ENCODE measurements around the gene ADGRE1.

GRCh38 chr19:6925801-6926751 lies 38.7 kb downstream of the ADGRE1 start:
- TF ChIP-seq EZH2 (IDR thresholded peaks at IDR 0.05; ENCODE audit: low read depth, unreplicated experiment), result no peak
- TF ChIP-seq, protein P1, sequence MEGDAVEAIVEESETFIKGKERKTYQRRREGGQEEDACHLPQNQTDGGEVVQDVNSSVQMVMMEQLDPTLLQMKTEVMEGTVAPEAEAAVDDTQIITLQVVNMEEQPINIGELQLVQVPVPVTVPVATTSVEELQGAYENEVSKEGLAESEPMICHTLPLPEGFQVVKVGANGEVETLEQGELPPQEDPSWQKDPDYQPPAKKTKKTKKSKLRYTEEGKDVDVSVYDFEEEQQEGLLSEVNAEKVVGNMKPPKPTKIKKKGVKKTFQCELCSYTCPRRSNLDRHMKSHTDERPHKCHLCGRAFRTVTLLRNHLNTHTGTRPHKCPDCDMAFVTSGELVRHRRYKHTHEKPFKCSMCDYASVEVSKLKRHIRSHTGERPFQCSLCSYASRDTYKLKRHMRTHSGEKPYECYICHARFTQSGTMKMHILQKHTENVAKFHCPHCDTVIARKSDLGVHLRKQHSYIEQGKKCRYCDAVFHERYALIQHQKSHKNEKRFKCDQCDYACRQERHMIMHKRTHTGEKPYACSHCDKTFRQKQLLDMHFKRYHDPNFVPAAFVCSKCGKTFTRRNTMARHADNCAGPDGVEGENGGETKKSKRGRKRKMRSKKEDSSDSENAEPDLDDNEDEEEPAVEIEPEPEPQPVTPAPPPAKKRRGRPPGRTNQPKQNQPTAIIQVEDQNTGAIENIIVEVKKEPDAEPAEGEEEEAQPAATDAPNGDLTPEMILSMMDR (conservative IDR thresholded peaks at IDR 0.05; ENCODE audit: low read depth in 2 of 2), result no peak
- TF ChIP-seq EZH2phosphoT487 (IDR thresholded peaks at IDR 0.05; ENCODE audit: unreplicated experiment), result no peak
- no peak for TF ChIP-seq POLR2AphosphoS5 (IDR thresholded peaks at IDR 0.05; ENCODE audit: low read depth)
- no peak for TF ChIP-seq REST (IDR thresholded peaks at IDR 0.05; ENCODE audit: unreplicated experiment)
- TF ChIP-seq ETS1 (IDR thresholded peaks at IDR 0.05), result no peak
- no peak for TF ChIP-seq NANOG (IDR thresholded peaks at IDR 0.05; ENCODE audit: borderline replicate concordance)
- no peak for TF ChIP-seq STAT1 (IDR thresholded peaks at IDR 0.05; ENCODE audit: unreplicated experiment)
- no peak for TF ChIP-seq CREB1 (CRISPR knock-in tag; IDR thresholded peaks at IDR 0.05; ENCODE audit: low read depth)
- TF ChIP-seq ZNF462 (CRISPR knock-in tag; IDR thresholded peaks at IDR 0.05), result no peak
- no peak for TF ChIP-seq JUNB (IDR thresholded peaks at IDR 0.05; ENCODE audit: unreplicated experiment)
- TF ChIP-seq ZNF114 (CRISPR knock-in tag; IDR thresholded peaks at IDR 0.05), result no peak

Measured in GM23338 (cell line).